Measurements from ENCODE around the gene PRSS27.

Gene PRSS27

DNA sequence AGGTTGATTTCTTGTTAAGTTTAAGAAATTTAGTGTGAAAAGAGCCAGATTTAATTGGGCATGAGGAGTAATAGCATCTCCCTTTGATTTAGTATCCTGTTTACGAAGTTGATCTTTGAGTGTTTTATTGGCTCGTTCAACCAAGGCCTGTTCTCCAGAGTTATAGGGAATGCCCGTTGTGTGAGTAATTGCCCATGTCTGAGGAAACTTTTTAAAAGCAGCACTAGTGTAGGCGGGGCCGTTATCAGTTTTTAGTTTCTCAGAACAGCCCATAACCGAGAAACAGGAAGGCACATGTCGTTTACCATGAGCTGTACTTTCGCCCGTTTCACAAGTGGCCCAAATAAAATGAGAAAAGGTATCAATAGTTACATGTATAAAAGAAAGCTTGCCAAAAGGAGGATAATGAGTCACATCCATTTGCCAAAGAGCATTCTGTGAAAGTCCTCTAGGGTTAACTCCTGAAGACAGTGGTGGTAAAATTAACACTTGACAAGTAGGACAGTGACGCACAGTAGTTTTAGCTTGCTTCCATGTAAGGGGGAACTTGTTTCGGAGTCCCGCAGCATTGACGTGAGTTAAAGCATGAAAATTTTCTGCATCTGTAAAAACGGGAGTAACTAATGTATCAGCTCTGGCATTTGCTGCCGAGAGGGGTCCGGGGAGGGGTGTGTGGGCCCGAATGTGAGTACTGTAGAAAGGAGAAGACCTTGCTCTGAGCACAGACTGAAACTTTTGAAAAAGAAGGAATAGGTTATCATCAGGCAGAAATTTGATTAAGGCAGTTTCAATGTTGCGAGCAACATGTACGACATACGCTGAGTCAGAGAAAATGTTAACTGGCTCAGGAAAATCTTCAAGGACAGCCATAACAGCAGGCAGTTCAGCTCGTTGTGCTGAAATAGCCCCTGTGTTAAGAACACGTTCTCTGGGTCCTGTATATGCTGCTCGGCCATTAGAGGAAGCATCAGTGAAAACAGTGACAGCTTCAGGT is 56.2 kb downstream of the PRSS27 start:
- H4K91ac ChIP-seq (ENCODE audit: low read depth, low read length, poor library complexity): no peak overlapping the region
- H3K27ac ChIP-seq (replicated peaks; ENCODE audit: low read length): no peak overlapping the region
- no peak overlapping the region for H3K4ac ChIP-seq (ENCODE audit: low read length)
- H2BK120ac ChIP-seq (ENCODE audit: low read depth, low read length): no peak overlapping the region
- H3K4me3 ChIP-seq (ENCODE audit: low read length in 2 of 2): no peak overlapping the region
- no peak overlapping the region for H4K8ac ChIP-seq (ENCODE audit: low read depth, low read length)
- no peak overlapping the region for H3K4me2 ChIP-seq (ENCODE audit: insufficient read depth, low read length, poor library complexity, severe bottlenecking)
- H3K23ac ChIP-seq (ENCODE audit: low read depth, low read length, poor library complexity): no peak overlapping the region
- no peak overlapping the region for H3K18ac ChIP-seq (ENCODE audit: low read length)
- no peak overlapping the region for H3K14ac ChIP-seq (ENCODE audit: low read length)
- no peaks in the 10 kb centered on the region for H3K27me3 ChIP-seq (ENCODE audit: control insufficient read depth in 3 of 3, insufficient read depth in 3 of 3, low read depth in 1 of 3, low read length in 3 of 3)
- H2BK15ac ChIP-seq (ENCODE audit: low read length): no peak overlapping the region
- no peak overlapping the region for H2BK5ac ChIP-seq (ENCODE audit: low read length)
- WGBS, 2 donors (ENCODE audit: extremely low coverage in 2 of 2, insufficient read length in 2 of 2, insufficient replicate concordance in 1 of 2): no CpG with 5 or more reads among the region's 23 CpGs
- H2AK5ac ChIP-seq (ENCODE audit: low read depth, low read length): no peak overlapping the region
- no peak overlapping the region for H2AFZ ChIP-seq (ENCODE audit: low read length)
- no peaks in the 10 kb centered on the region for H3K79me1 ChIP-seq (ENCODE audit: low read depth, low read length)
- H2BK12ac ChIP-seq (ENCODE audit: low read length): no peak overlapping the region
- no peak overlapping the region for H3K9ac ChIP-seq (ENCODE audit: low read depth, low read length, poor library complexity)
- DNase-seq (ENCODE audit: low spot score): no peak
- H3K36me3 ChIP-seq (replicated peaks in 1 of 2; ENCODE audit: control insufficient read depth in 2 of 2, insufficient read depth in 2 of 2, low read length in 2 of 2): peaks cover 0 to 6% of the 10 kb centered on the region in 2 donors
- no peaks in the 10 kb centered on the region for H3K9me3 ChIP-seq (replicated peaks in 1 of 2; ENCODE audit: control insufficient read depth in 2 of 2, insufficient read depth in 1 of 2, low read depth in 1 of 2, low read length in 2 of 2)
- H3K4me1 ChIP-seq (ENCODE audit: control insufficient read depth in 2 of 2, insufficient read depth in 1 of 2, low read depth in 1 of 2, low read length in 2 of 2): no peaks in the 10 kb centered on the region
